Gastroesophageal sphincter (tissue), 4 donors: ENCODE results near the gene PTBP1. TPM values are rescaled to one million over a fixed set of nuclear protein-coding genes. Genes with fewer than 3 reads are reported as not detected.

ENCODE experiments used
- ATAC-seq: fragments of 150-250 bp; one replicate; pipeline ENCODE4 v1.9.1; 2016; ENCODE audit warnings: mild to moderate bottlenecking, moderate library complexity
- H3K27ac ChIP-seq, 4 donors: fragments of 200-600 bp; sonication (generic) in 3 of 4; 1 replicate in 3 of 4; 2 replicates in 1 of 4; pipeline ENCODE4 v1.5.1; 2016 to 2019
- H3K27me3 ChIP-seq: fragments of 200-600 bp; sonication (generic); one replicate; pipeline ENCODE4 v1.5.1; 2019
- H3K36me3 ChIP-seq, 2 donors: fragments of 200-600 bp; sonication (generic); one replicate each; pipeline ENCODE4 v1.5.1; 2019; ENCODE audit warnings: control low read depth in 1 of 2
- H3K4me1 ChIP-seq, 3 donors: fragments of 200-600 bp; sonication (generic); 1 replicate in 2 of 3; 2 replicates in 1 of 3; pipeline ENCODE4 v1.5.1; 2016 to 2019; ENCODE audit warnings: control low read depth in 2 of 3
- H3K4me3 ChIP-seq, 2 donors: fragments of 200-600 bp; sonication (generic); one replicate each; pipeline ENCODE4 v1.5.1; 2019; ENCODE audit warnings: mild to moderate bottlenecking in 1 of 2, moderate library complexity in 1 of 2
- H3K9me3 ChIP-seq, 3 donors: fragments of 200-600 bp; sonication (generic); one replicate each; pipeline ENCODE4 v1.5.1; 2017 to 2019; ENCODE audit warnings: control low read depth in 2 of 3
- CTCF ChIP-seq, 4 experiments: fragments of 200-600 bp in 2 of 4; fragments of 450-650 bp in 2 of 4; sonication (generic) in 1 of 4; IDR thresholded peaks; one replicate each; pipeline ENCODE4 v1.5.1; 2017 to 2019; ENCODE audit warnings: antibody characterized with exemption in 4 of 4, mild to moderate bottlenecking in 2 of 4, moderate library complexity in 2 of 4
- EP300 ChIP-seq: sonication (generic); formaldehyde crosslinking; IDR thresholded peaks from one replicate; pipeline ENCODE4 v1.6.1; 2017; ENCODE audit warnings: antibody characterized with exemption, mild to moderate bottlenecking
- POLR2A ChIP-seq, 2 donors: fragments of 450-650 bp; IDR thresholded peaks; one replicate each; pipeline ENCODE4 v1.6.1; 2017; ENCODE audit warnings: antibody characterized with exemption in 2 of 2, mild to moderate bottlenecking in 2 of 2, moderate library complexity in 1 of 2
- POLR2AphosphoS5 ChIP-seq: sonication (generic); formaldehyde crosslinking; IDR thresholded peaks from one replicate; pipeline ENCODE4 v1.6.1; 2017; ENCODE audit warnings: antibody characterized with exemption
- WGBS, 2 donors: methylation state at CpG; one replicate each; pipeline ENCODE4 v1.1.5; 2018; ENCODE audit warnings: low coverage in 1 of 2; 5-methylcytosine and 5-hydroxymethylcytosine counted together
- total RNA-seq, 4 donors: library from RNA; depleted of rRNA; stranded (reverse); fragments of >200 nt; gene quantifications; one replicate each; pipeline ENCODE4 v1.1.0, GENCODE V29; 2016

Gene PTBP1
- total RNA-seq, 4 donors from 2014 or later, result 68.6 to 95.6 (median 79.3) TPM

GRCh38 chr19:756236-756635 lies 41.0 kb upstream of the PTBP1 start:
- Histone ChIP-seq H3K9me3 (peaks cover 0 to 26% (median 0%) of the 10 kb centered on the region in 3 donors), H3K36me3 (no peaks in the 10 kb centered on the region), H3K27me3 (peaks cover 20% of the 10 kb centered on the region), H3K4me1 (no peaks in the 10 kb centered on the region), H3K4me3 (no peak overlapping the region), H3K27ac (no peak overlapping the region)
- ATAC-seq, result no peak
- TF ChIP-seq EP300 (no peak), POLR2A (IDR thresholded peaks at IDR 0.05) (no peak), CTCF (IDR thresholded peaks at IDR 0.05) (no peak), POLR2AphosphoS5 (no peak)

DNA sequence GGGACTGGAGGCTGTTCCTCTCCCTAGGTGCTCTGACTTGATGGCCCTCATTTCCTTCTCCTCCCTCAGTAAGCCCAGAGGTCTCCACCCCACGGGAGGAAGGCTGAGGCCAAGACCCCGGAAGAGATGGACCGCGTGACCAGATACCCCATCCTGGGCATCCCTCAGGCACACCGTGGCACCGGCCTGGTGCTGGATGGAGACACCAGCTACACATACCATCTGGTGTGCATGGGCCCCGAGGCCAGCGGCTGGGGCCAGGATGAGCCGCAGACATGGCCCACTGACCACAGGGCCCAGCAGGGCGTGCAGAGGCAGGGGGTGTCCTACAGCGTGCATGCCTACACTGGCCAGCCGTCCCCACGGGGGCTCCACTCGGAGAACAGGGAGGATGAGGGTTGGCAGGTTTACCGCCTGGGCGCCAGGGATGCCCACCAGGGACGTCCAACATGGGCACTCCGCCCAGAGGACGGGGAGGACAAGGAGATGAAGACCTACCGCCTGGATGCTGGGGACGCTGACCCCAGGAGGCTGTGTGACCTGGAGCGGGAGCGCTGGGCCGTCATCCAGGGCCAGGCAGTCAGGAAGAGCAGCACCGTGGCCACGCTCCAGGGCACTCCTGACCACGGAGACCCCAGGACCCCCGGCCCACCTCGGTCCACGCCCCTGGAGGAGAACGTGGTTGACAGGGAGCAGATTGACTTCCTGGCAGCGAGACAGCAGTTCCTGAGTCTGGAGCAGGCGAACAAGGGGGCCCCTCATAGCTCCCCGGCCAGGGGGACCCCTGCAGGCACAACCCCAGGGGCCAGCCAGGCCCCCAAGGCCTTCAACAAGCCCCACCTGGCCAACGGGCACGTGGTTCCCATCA lies 40.2 kb upstream of the PTBP1 start:
- peaks cover 18% of the 10 kb centered on the region for H3K27me3 ChIP-seq
- TF ChIP-seq POLR2AphosphoS5, result no peak
- no peak for TF ChIP-seq EP300
- TF ChIP-seq POLR2A (IDR thresholded peaks at IDR 0.05), result no peak
- TF ChIP-seq CTCF (IDR thresholded peaks at IDR 0.05), result no peak
- no peak overlapping the region for H3K4me3 ChIP-seq
- peaks cover 0 to 31% (median 0%) of the 10 kb centered on the region in 3 donors for H3K9me3 ChIP-seq
- no peaks in the 10 kb centered on the region for H3K36me3 ChIP-seq
- no peak for ATAC-seq
- no CpG with 5 or more reads among the region's 36 CpGs for WGBS, 2 donors
- H3K27ac ChIP-seq, result no peak overlapping the region
- no peaks in the 10 kb centered on the region for H3K4me1 ChIP-seq

GRCh38 chr19:757811-758668 lies 39.2 kb upstream of the PTBP1 start:
- peaks cover 0 to 31% (median 0%) of the 10 kb centered on the region in 3 donors for H3K9me3 ChIP-seq

DNA sequence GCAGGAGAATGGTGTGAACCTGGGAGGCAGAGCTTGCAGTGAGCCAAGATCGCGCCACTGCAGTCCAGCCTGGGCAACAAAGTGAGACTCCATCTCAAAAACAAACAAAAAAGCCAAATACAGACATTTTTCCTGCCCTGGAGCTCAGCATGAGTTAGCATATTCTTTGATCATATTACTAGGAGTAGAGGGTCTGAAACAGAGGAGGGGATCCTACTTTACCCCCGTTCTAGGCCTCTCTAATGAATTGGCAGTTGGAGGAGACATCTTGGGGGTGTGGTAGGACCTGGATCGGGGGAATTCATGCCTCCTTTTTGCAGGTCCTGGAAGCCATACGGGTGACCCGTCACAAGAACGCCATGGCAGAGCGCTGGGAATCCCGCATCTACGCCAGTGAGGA lies 34.1 kb upstream of the PTBP1 start:
- no peak overlapping the region for H3K27ac ChIP-seq
- TF ChIP-seq CTCF (IDR thresholded peaks at IDR 0.05), result no peak
- TF ChIP-seq POLR2A (IDR thresholded peaks at IDR 0.05), result no peak
- TF ChIP-seq EP300, result no peak
- no peak for TF ChIP-seq POLR2AphosphoS5

More at GRCh38 chr19:757811-758668, 39.2 kb upstream of the PTBP1 start:
- no peak for TF ChIP-seq POLR2AphosphoS5
- Histone ChIP-seq H3K4me1 (no peaks in the 10 kb centered on the region), H3K27ac (no peak overlapping the region), H3K4me3 (no peak overlapping the region), H3K36me3 (no peaks in the 10 kb centered on the region), H3K27me3 (peaks cover 8% of the 10 kb centered on the region)
- WGBS, 2 donors, result no CpG with 5 or more reads among the region's 50 CpGs
- no peak for ATAC-seq

DNA sequence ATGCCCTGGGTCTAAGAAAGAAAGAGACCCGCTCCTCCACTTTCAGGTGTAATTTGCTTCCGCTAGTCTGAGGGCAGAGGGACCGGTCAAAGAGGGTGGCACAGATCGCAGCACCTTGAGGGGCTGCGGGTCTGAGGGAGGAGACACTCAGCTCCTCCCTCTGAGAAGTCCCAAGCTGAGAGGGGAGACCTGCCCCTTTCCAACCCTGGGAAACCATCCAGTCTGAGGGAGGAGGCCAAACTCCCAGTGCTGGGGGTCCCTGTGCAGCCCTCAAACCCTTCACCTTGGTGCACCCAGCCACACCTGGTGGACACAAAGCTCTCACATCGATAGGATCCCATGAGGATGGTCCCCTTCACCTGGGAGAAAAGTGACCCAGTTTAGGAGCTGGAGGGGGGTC lies 33.4 kb upstream of the PTBP1 start:
- ATAC-seq, result no peak
- H3K27me3 ChIP-seq, result peaks cover 38% of the 10 kb centered on the region
- peaks cover 0 to 16% (median 0%) of the 10 kb centered on the region in 3 donors for H3K9me3 ChIP-seq
- no peak overlapping the region for H3K4me3 ChIP-seq
- WGBS, 2 donors, result 86 to 100% methylated on average over 1 of the region's 6 CpGs
- no peaks in the 10 kb centered on the region for H3K4me1 ChIP-seq
- no peak for TF ChIP-seq POLR2AphosphoS5
- TF ChIP-seq EP300, result no peak
- no peak for TF ChIP-seq POLR2A (IDR thresholded peaks at IDR 0.05)
- H3K36me3 ChIP-seq, result no peaks in the 10 kb centered on the region
- no peak overlapping the region for H3K27ac ChIP-seq

More for the DNA sequence above, 34.1 kb upstream of the PTBP1 start:
- Histone ChIP-seq H3K36me3 (no peaks in the 10 kb centered on the region), H3K9me3 (peaks cover 0 to 23% (median 0%) of the 10 kb centered on the region in 3 donors), H3K4me3 (no peak overlapping the region), H3K4me1 (no peaks in the 10 kb centered on the region), H3K27me3 (peaks cover 38% of the 10 kb centered on the region)
- 91 to 97% methylated on average over 5 to 10 of the region's 10 CpGs for whole genome bisulfite sequencing, 2 donors
- no peak for ATAC-seq
